NCI-H1436 treated with DMSO at 0.1 percent for 48 hours (cell line): ENCODE results near the gene SNTG2.

Experiments used
- DNase-seq: peaks from one replicate; lab custom pipeline; 2025; lab: John Stamatoyannopoulos, UW

The SNTG2 gene

GRCh38 chr2:926896-927295 lies 23.8 kb upstream of the SNTG2 start:
- no peak for DNase-seq

- DNase-seq = no peak
These were observed 21.5 kb upstream of the SNTG2 start for GRCh38 chr2:929011-929735.

- no peak for DNase-seq
These were observed 20.7 kb upstream of the SNTG2 start for GRCh38 chr2:929925-930324.

GRCh38 chr2:930935-931334 lies 19.7 kb upstream of the SNTG2 start:
- no peak for DNase-seq

- DNase-seq = no peak
These were observed 18.1 kb upstream of the SNTG2 start for GRCh38 chr2:932320-933115.

- no peak for DNase-seq
These were observed 16.8 kb upstream of the SNTG2 start for GRCh38 chr2:933734-934295.

- DNase-seq = no peak
These were observed 13.1 kb upstream of the SNTG2 start for GRCh38 chr2:937530-937929.

- DNase-seq = no peak
These were observed 12.3 kb upstream of the SNTG2 start for GRCh38 chr2:938181-939005.

GRCh38 chr2:939936-940601 lies 10.6 kb upstream of the SNTG2 start:
- no peak for DNase-seq

- DNase-seq = no peak
These were observed 8.8 kb upstream of the SNTG2 start for GRCh38 chr2:941871-942270.

GRCh38 chr2:942775-943460 lies 7.7 kb upstream of the SNTG2 start:
- DNase-seq = no peak

GRCh38 chr2:943461-943797 lies 7.2 kb upstream of the SNTG2 start:
- DNase-seq = no peak

GRCh38 chr2:943821-944220 lies 6.8 kb upstream of the SNTG2 start:
- no peak for DNase-seq

GRCh38 chr2:944693-945092 lies 6.0 kb upstream of the SNTG2 start:
- DNase-seq = no peak

- no peak for DNase-seq
These were observed 5.5 kb upstream of the SNTG2 start for GRCh38 chr2:945104-945503.

- no peak for DNase-seq
These were observed 4.3 kb upstream of the SNTG2 start for GRCh38 chr2:946073-946948.

- DNase-seq = no peak
These were observed 1.1 kb upstream of the SNTG2 start for GRCh38 chr2:949384-950079.

GRCh38 chr2:951224-952006 lies 766 bp downstream of the SNTG2 start:
- DNase-seq = no peak

GRCh38 chr2:953408-953807 lies 2.8 kb downstream of the SNTG2 start:
- DNase-seq = no peak
